Stomach (tissue), 4 donors: ENCODE data around the gene CFAP46.

Experiments used
- CTCF ChIP-seq, 7 experiments: fragments of 450-650 bp in 4 of 7; fragments of 200-600 bp in 3 of 7; sonication (generic) in 3 of 7; IDR thresholded peaks; one replicate each; pipeline ENCODE4 v1.5.1; 2016 to 2019; ENCODE audit warnings: antibody characterized with exemption in 7 of 7, control low read depth in 2 of 7, mild to moderate bottlenecking in 1 of 7
- EP300 ChIP-seq: sonication (generic); formaldehyde crosslinking; IDR thresholded peaks from one replicate; pipeline ENCODE4 v1.6.1; 2017; ENCODE audit warnings: antibody characterized with exemption
- POLR2A ChIP-seq, 4 donors: fragments of 450-650 bp; IDR thresholded peaks; one replicate each; pipeline ENCODE4 v1.6.1; 2016; ENCODE audit warnings: antibody characterized with exemption in 4 of 4, control low read depth in 2 of 4, mild to moderate bottlenecking in 1 of 4, moderate library complexity in 1 of 4
- POLR2AphosphoS5 ChIP-seq, 3 donors: sonication (generic); formaldehyde crosslinking; IDR thresholded peaks; one replicate each; pipeline ENCODE4 v1.6.1; 2016; ENCODE audit warnings: antibody characterized with exemption in 3 of 3

DNA sequence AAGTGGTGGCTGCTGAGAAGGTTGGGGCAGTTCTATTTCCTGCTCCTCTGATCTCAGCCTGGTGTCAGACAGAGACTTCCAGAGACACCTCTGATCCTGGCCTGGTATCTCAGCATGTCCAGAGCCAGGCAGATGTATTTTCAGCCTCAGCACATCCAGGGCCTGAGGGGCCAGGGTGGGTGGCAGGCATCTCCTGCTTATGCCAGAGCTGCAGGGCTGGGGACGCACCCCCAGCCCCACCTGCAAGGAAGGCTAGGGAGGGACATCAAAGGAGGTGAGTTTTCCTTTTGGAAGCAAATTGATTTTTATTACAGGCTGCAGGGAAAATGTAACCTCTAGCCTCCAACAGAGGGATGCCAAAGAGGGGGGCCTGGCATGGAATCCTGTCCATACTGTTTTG lies 36.7 kb downstream of the CFAP46 start:
- TF ChIP-seq POLR2A (IDR thresholded peaks at IDR 0.05) (no peak), CTCF (IDR thresholded peaks at IDR 0.05) (no peak), EP300 (no peak), POLR2AphosphoS5 (IDR thresholded peaks at IDR 0.05) (no peak)
